ENCODE results near the gene TGFB1. TPM values are rescaled to one million over a fixed set of nuclear protein-coding genes. Genes with fewer than 3 reads are reported as not detected.

TGFB1 gene
- total RNA-seq (ENCODE audit: unreplicated experiment), result 193 TPM
- long read RNA-seq, partial matches to known transcripts, result 0 of 6 reads
- long read RNA-seq, other reads (novel, unspliced or antisense), result 6 of 6 reads

- Mint-ChIP-seq H3K9me3 (ENCODE audit: unreplicated experiment) (peaks cover 4% of the 10 kb centered on the region), H3K27me3 (ENCODE audit: unreplicated experiment) (peaks cover 23% of the 10 kb centered on the region), H3K36me3 (ENCODE audit: low read depth, unreplicated experiment) (peaks cover 21% of the 10 kb centered on the region), H3K4me3 (ENCODE audit: unreplicated experiment) (peak within 1 kb of the TSS; percentile 100), H3K27ac (ENCODE audit: unreplicated experiment) (peak within 1 kb of the TSS; percentile 89), H3K4me1 (ENCODE audit: unreplicated experiment) (peaks cover 38% of the 10 kb centered on the region)
- TF ChIP-seq, protein P1, sequence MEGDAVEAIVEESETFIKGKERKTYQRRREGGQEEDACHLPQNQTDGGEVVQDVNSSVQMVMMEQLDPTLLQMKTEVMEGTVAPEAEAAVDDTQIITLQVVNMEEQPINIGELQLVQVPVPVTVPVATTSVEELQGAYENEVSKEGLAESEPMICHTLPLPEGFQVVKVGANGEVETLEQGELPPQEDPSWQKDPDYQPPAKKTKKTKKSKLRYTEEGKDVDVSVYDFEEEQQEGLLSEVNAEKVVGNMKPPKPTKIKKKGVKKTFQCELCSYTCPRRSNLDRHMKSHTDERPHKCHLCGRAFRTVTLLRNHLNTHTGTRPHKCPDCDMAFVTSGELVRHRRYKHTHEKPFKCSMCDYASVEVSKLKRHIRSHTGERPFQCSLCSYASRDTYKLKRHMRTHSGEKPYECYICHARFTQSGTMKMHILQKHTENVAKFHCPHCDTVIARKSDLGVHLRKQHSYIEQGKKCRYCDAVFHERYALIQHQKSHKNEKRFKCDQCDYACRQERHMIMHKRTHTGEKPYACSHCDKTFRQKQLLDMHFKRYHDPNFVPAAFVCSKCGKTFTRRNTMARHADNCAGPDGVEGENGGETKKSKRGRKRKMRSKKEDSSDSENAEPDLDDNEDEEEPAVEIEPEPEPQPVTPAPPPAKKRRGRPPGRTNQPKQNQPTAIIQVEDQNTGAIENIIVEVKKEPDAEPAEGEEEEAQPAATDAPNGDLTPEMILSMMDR (IDR thresholded peaks at IDR 0.05; ENCODE audit: unreplicated experiment), result peak; percentile 89
- DNase-seq (ENCODE audit: low spot score), result peak; percentile 85
Observed at GRCh38 chr19:41353466-41354342, at the start of gene TGFB1. TGFB1 (minus strand) TSS chr19:41353922; CDS start chr19:41353044, 878 bp downstream.

DNA sequence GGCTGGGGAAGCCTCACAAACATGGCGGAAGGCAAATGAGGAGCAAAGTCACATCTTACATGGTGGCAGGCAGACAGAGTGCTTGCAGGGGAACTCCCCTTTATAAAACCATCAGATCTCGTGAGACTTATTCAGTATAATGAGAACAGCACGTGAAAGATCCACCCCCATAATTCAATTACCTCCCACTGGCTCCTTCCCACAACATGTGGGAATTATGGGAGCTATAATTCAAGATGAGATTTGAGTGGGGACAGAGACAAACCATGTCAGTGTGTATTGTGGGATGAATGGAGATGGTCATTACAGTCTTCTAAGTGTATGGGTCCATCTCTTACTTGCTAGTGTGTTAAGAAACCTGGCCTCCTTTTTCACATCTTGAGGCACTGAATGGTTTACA lies 48.3 kb upstream of the TGFB1 start:
- TF ChIP-seq, protein P1 (IDR thresholded peaks at IDR 0.05; ENCODE audit: unreplicated experiment), result no peak
- Mint-ChIP-seq H3K36me3 (ENCODE audit: low read depth, unreplicated experiment) (peaks cover 3% of the 10 kb centered on the region), H3K4me3 (ENCODE audit: unreplicated experiment) (peak overlapping the region; percentile 14)

GRCh38 chr19:41401483-41401882 lies 47.8 kb upstream of the TGFB1 start:
- H3K27me3 Mint-ChIP-seq (ENCODE audit: unreplicated experiment), result peaks cover 7% of the 10 kb centered on the region
- H3K27ac Mint-ChIP-seq (ENCODE audit: unreplicated experiment), result peak overlapping the region; percentile 90
- TF ChIP-seq, protein P1 (IDR thresholded peaks at IDR 0.05; ENCODE audit: unreplicated experiment), result no peak
- H3K4me1 Mint-ChIP-seq (ENCODE audit: unreplicated experiment), result peaks cover 40% of the 10 kb centered on the region
- no peak for DNase-seq (ENCODE audit: low spot score)
- no peak overlapping the region for H3K4me3 Mint-ChIP-seq (ENCODE audit: unreplicated experiment)
- H3K36me3 Mint-ChIP-seq (ENCODE audit: low read depth, unreplicated experiment), result peaks cover 3% of the 10 kb centered on the region
- H3K9me3 Mint-ChIP-seq (ENCODE audit: unreplicated experiment), result no peaks in the 10 kb centered on the region

More for the DNA sequence above, 48.3 kb upstream of the TGFB1 start:
- Mint-ChIP-seq H3K27me3 (ENCODE audit: unreplicated experiment) (peaks cover 7% of the 10 kb centered on the region), H3K4me1 (ENCODE audit: unreplicated experiment) (peaks cover 42% of the 10 kb centered on the region), H3K9me3 (ENCODE audit: unreplicated experiment) (no peaks in the 10 kb centered on the region), H3K27ac (ENCODE audit: unreplicated experiment) (peak overlapping the region; percentile 90)
- no peak for DNase-seq (ENCODE audit: low spot score)

- no peak for DNase-seq (ENCODE audit: low spot score)
- H3K27me3 Mint-ChIP-seq (ENCODE audit: unreplicated experiment), result peaks cover 7% of the 10 kb centered on the region
- H3K36me3 Mint-ChIP-seq (ENCODE audit: low read depth, unreplicated experiment), result peaks cover 3% of the 10 kb centered on the region
- H3K9me3 Mint-ChIP-seq (ENCODE audit: unreplicated experiment), result no peaks in the 10 kb centered on the region
- TF ChIP-seq, protein P1 (IDR thresholded peaks at IDR 0.05; ENCODE audit: unreplicated experiment), result no peak
- H3K4me3 Mint-ChIP-seq (ENCODE audit: unreplicated experiment), result no peak overlapping the region
- H3K4me1 Mint-ChIP-seq (ENCODE audit: unreplicated experiment), result peaks cover 45% of the 10 kb centered on the region
- no peak overlapping the region for H3K27ac Mint-ChIP-seq (ENCODE audit: unreplicated experiment)
Observed at GRCh38 chr19:41399525-41399924, 45.8 kb upstream of the TGFB1 start.

DNA sequence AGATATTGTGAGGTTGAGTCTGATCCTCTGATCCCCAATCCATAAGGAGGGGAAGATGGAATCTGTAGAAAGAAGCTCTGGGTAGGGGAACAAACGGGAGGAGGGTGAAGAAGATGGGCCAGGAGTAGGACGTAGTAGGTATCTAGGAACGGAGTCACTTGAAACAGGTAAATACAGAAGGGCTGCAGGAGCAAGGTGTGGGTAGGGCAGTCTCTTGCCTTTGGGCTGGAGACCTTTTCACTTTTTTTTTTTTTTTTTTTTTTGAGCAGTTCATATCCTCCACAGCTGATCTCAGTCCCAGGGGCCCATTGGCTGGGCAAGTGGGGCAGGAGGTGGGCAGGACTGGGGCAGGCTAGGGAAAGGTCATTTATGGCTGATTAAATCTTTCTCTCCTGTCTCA lies 45.4 kb upstream of the TGFB1 start:
- peak overlapping the region; percentile 64 for H3K27ac Mint-ChIP-seq (ENCODE audit: unreplicated experiment)

More for the DNA sequence above, 45.4 kb upstream of the TGFB1 start:
- Mint-ChIP-seq H3K4me1 (ENCODE audit: unreplicated experiment) (peaks cover 45% of the 10 kb centered on the region), H3K27me3 (ENCODE audit: unreplicated experiment) (peaks cover 7% of the 10 kb centered on the region), H3K4me3 (ENCODE audit: unreplicated experiment) (peak overlapping the region; percentile 34), H3K36me3 (ENCODE audit: low read depth, unreplicated experiment) (peaks cover 3% of the 10 kb centered on the region), H3K9me3 (ENCODE audit: unreplicated experiment) (no peaks in the 10 kb centered on the region)
- TF ChIP-seq, protein P1 (IDR thresholded peaks at IDR 0.05; ENCODE audit: unreplicated experiment), result no peak
- no peak for DNase-seq (ENCODE audit: low spot score)
